Epithelial cell of esophagus (primary cell): Measurements from ENCODE around the gene KDF1.
"Not testable (repeated sequence)": the region's sequence is repeated elsewhere in the genome, so short reads cannot be mapped to it uniquely, and the experiment has no call there.

Experiments
- DNase-seq: peaks from one replicate; pipeline ENCODE4 v3.0.0; 2010; ENCODE audit warnings: low read depth
- H3K4me3 ChIP-seq: 2 replicates; pipeline ENCODE4 v1.5.1; 2011; ENCODE audit warnings: mild to moderate bottlenecking, low read length, control low read depth
- CTCF ChIP-seq: IDR thresholded peaks from 2 replicates; pipeline ENCODE4 v1.5.1; 2011; ENCODE audit warnings: low read depth, mild to moderate bottlenecking, low read length, control low read depth, inconsistent platforms; ENCODE audit not compliant: insufficient read depth; ENCODE audit errors: missing control alignments

Gene KDF1

GRCh38 chr1:26956321-26956720 is 3.9 kb downstream of the KDF1 start:
- no peak for DNase-seq
- H3K4me3 ChIP-seq, result no peak overlapping the region
- TF ChIP-seq CTCF, result no peak

- no peak for TF ChIP-seq CTCF
- DNase-seq, result no peak
- H3K4me3 ChIP-seq, result no peak overlapping the region
These were observed 6.9 kb downstream of the KDF1 start for GRCh38 chr1:26953374-26953773.

GRCh38 chr1:26951821-26952497 is 8.3 kb downstream of the KDF1 start:
- no peak for TF ChIP-seq CTCF
- no peak overlapping the region for H3K4me3 ChIP-seq
- no peak for DNase-seq

GRCh38 chr1:26951216-26951615 is 9.1 kb downstream of the KDF1 start:
- no peak overlapping the region for H3K4me3 ChIP-seq
- TF ChIP-seq CTCF, result no peak
- DNase-seq, result no peak

GRCh38 chr1:26950602-26951001 is 9.7 kb downstream of the KDF1 start:
- TF ChIP-seq CTCF, result no peak
- no peak overlapping the region for H3K4me3 ChIP-seq
- no peak for DNase-seq

- DNase-seq, result peak; percentile 25
- no peak for TF ChIP-seq CTCF
- no peak overlapping the region for H3K4me3 ChIP-seq
These were observed 10.3 kb downstream of the KDF1 start for GRCh38 chr1:26949926-26950319.

- no peak for DNase-seq
- TF ChIP-seq CTCF, result no peak
- no peak overlapping the region for H3K4me3 ChIP-seq
These were observed 10.9 kb downstream of the KDF1 start for GRCh38 chr1:26949266-26949925.

- DNase-seq, H3K4me3 ChIP-seq: not testable (repeated sequence)
These were observed 11.6 kb downstream of the KDF1 start for GRCh38 chr1:26948725-26949057.
